ENCODE measurements around the gene ADAMTSL2. TPM values are rescaled to one million over a fixed set of nuclear protein-coding genes. Genes with fewer than 3 reads are reported as not detected.

The ADAMTSL2 gene
- total RNA-seq, 2 donors from 2014 or later = 0.18 to 0.93 TPM

DNA sequence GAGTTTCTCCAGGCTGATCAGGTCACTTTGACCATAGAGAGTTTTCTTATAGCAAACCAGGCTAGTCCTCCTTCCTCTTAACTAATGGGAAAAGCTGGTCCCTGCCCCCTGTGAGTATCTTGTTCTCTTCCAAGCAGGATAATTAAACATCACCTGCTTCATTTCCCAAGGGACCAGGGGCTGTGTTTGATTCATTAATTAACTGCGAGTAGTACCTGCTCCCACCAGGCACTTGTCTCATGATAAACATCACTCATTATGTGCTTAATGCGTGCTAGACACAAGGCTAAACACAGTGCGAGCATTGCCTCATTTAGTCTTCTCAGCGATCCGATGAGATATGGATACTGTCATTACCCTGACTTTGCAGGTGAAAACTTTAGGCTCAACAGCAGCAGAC is 76.3 kb downstream of the ADAMTSL2 start:
- 88 to 98% methylated on average over 5 of the region's 5 CpGs for WGBS, 2 experiments (ENCODE audit: insufficient coverage in 1 of 2, insufficient read length in 1 of 2)
- no peaks in the 10 kb centered on the region for H3K9me3 Mint-ChIP-seq
- peaks cover 70% of the 10 kb centered on the region for H3K27me3 ChIP-seq (ENCODE audit: control insufficient read depth, insufficient read depth, low read length, poor library complexity, severe bottlenecking)
- H3K4me3 Mint-ChIP-seq = no peak overlapping the region
- H3K27ac Mint-ChIP-seq = no peak overlapping the region
- H3K9me3 ChIP-seq (ENCODE audit: control insufficient read depth, low read length) = no peaks in the 10 kb centered on the region
- peaks cover 49% of the 10 kb centered on the region for H3K27me3 Mint-ChIP-seq (ENCODE audit: insufficient read depth)
- no peak overlapping the region for H3K9ac ChIP-seq (ENCODE audit: extremely low read depth, low read length, poor library complexity, severe bottlenecking)
- no peaks in the 10 kb centered on the region for H3K36me3 ChIP-seq (ENCODE audit: control insufficient read depth, insufficient read depth, low read length)
- TF ChIP-seq, protein P1, sequence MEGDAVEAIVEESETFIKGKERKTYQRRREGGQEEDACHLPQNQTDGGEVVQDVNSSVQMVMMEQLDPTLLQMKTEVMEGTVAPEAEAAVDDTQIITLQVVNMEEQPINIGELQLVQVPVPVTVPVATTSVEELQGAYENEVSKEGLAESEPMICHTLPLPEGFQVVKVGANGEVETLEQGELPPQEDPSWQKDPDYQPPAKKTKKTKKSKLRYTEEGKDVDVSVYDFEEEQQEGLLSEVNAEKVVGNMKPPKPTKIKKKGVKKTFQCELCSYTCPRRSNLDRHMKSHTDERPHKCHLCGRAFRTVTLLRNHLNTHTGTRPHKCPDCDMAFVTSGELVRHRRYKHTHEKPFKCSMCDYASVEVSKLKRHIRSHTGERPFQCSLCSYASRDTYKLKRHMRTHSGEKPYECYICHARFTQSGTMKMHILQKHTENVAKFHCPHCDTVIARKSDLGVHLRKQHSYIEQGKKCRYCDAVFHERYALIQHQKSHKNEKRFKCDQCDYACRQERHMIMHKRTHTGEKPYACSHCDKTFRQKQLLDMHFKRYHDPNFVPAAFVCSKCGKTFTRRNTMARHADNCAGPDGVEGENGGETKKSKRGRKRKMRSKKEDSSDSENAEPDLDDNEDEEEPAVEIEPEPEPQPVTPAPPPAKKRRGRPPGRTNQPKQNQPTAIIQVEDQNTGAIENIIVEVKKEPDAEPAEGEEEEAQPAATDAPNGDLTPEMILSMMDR (conservative IDR thresholded peaks at IDR 0.05) = no peak
- no peaks in the 10 kb centered on the region for H3K36me3 Mint-ChIP-seq (ENCODE audit: low read depth)
- no peaks in the 10 kb centered on the region for H3K4me1 ChIP-seq (ENCODE audit: control insufficient read depth, insufficient read depth, low read length)
- no peak overlapping the region for H3K4me3 ChIP-seq (ENCODE audit: low read length)
- DNase-seq = no peak
- no peak overlapping the region for H3K27ac ChIP-seq (ENCODE audit: low read depth, low read length)
- H3K4me1 Mint-ChIP-seq = no peaks in the 10 kb centered on the region

GRCh38 chr9:133612051-133612450 is 77.5 kb downstream of the ADAMTSL2 start:
- peaks cover 62% of the 10 kb centered on the region for H3K27me3 ChIP-seq (ENCODE audit: control insufficient read depth, insufficient read depth, low read length, poor library complexity, severe bottlenecking)
- H3K36me3 Mint-ChIP-seq (ENCODE audit: low read depth) = no peaks in the 10 kb centered on the region

GRCh38 chr9:133612816-133613215 is 78.3 kb downstream of the ADAMTSL2 start:
- 89 to 91% methylated on average over 8 of the region's 8 CpGs for WGBS, 2 experiments (ENCODE audit: insufficient coverage in 1 of 2, insufficient read length in 1 of 2)
- no peak overlapping the region for H3K27ac ChIP-seq (ENCODE audit: low read depth, low read length)
- Mint-ChIP-seq H3K36me3 (ENCODE audit: low read depth) (no peaks in the 10 kb centered on the region), H3K4me1 (no peaks in the 10 kb centered on the region), H3K4me3 (no peak overlapping the region), H3K27ac (no peak overlapping the region), H3K27me3 (ENCODE audit: insufficient read depth) (peaks cover 32% of the 10 kb centered on the region), H3K9me3 (no peaks in the 10 kb centered on the region)
- H3K4me3 ChIP-seq (ENCODE audit: low read length) = no peak overlapping the region
- no peaks in the 10 kb centered on the region for H3K4me1 ChIP-seq (ENCODE audit: control insufficient read depth, insufficient read depth, low read length)
- DNase-seq = no peak
- H3K27me3 ChIP-seq (ENCODE audit: control insufficient read depth, insufficient read depth, low read length, poor library complexity, severe bottlenecking) = peaks cover 54% of the 10 kb centered on the region
- TF ChIP-seq, protein P1 (conservative IDR thresholded peaks at IDR 0.05) = no peak
- H3K9ac ChIP-seq (ENCODE audit: extremely low read depth, low read length, poor library complexity, severe bottlenecking) = no peak overlapping the region
- H3K36me3 ChIP-seq (ENCODE audit: control insufficient read depth, insufficient read depth, low read length) = no peaks in the 10 kb centered on the region
- H3K9me3 ChIP-seq (ENCODE audit: control insufficient read depth, low read length) = no peaks in the 10 kb centered on the region

More at GRCh38 chr9:133612051-133612450, 77.5 kb downstream of the ADAMTSL2 start:
- WGBS, 2 experiments (ENCODE audit: insufficient coverage in 1 of 2, insufficient read length in 1 of 2) = 90 to 91% methylated on average over 7 to 9 of the region's 9 CpGs
- Mint-ChIP-seq H3K4me3 (no peak overlapping the region), H3K9me3 (no peaks in the 10 kb centered on the region), H3K4me1 (no peaks in the 10 kb centered on the region), H3K27me3 (ENCODE audit: insufficient read depth) (peaks cover 39% of the 10 kb centered on the region), H3K27ac (no peak overlapping the region)
- H3K4me3 ChIP-seq (ENCODE audit: low read length) = no peak overlapping the region
- H3K9me3 ChIP-seq (ENCODE audit: control insufficient read depth, low read length) = no peaks in the 10 kb centered on the region
- H3K4me1 ChIP-seq (ENCODE audit: control insufficient read depth, insufficient read depth, low read length) = no peaks in the 10 kb centered on the region
- no peak overlapping the region for H3K27ac ChIP-seq (ENCODE audit: low read depth, low read length)
- DNase-seq = no peak
- H3K9ac ChIP-seq (ENCODE audit: extremely low read depth, low read length, poor library complexity, severe bottlenecking) = no peak overlapping the region
- no peaks in the 10 kb centered on the region for H3K36me3 ChIP-seq (ENCODE audit: control insufficient read depth, insufficient read depth, low read length)
- TF ChIP-seq, protein P1 (conservative IDR thresholded peaks at IDR 0.05) = no peak

All from endodermal cell (in vitro differentiated cells).